GM21390 (cell line): ENCODE data around the gene PECR.
"Not testable (repeated sequence)": the region's sequence is repeated elsewhere in the genome, so short reads cannot be mapped to it uniquely, and the experiment has no call there.

Experiments
- ATAC-seq: cut with Tn5 transposase; IDR thresholded peaks from one replicate; pipeline ENCODE4 v1.9.1; 2021; ENCODE audit not compliant: unreplicated experiment

PECR gene

DNA sequence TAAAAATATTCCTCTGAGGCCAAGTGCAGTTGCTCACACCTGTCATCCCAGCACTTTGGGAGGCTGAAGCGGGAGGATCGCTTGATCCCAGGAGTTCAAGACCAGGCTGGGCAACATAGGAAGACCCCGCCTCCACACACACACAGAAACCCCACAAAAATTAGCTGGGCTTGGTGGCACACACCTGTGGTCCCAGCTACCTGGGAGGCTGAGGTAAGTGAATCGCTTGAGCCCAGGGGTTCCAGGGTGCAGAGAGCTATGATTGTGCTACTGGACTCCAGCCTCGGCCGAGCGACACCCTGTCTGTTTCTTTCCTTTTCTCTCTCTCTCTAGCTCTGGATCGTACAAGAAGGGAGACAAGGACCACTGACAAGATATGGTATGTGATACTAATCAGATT is 25.7 kb upstream of the PECR start:
- ATAC-seq = no peak

DNA sequence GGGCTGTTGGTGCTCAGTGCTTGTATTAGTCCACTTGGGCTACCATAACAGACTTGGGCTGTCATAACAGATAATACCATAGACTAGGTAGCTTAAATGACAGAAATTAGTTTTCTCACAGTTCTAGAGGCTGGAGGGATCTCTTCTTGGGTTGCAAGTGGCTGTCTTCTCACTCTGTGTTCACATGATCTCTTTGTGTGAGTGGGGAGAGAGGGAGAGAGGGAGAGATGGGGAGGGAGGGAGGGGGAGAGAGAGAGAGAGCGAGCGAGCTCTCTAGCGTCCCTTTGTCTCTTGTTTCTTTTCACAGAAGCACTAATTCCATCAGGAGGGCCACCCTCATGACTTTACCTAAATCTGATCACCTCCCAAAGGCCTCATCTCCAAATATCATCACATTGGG is 23.1 kb upstream of the PECR start:
- no peak for ATAC-seq

DNA sequence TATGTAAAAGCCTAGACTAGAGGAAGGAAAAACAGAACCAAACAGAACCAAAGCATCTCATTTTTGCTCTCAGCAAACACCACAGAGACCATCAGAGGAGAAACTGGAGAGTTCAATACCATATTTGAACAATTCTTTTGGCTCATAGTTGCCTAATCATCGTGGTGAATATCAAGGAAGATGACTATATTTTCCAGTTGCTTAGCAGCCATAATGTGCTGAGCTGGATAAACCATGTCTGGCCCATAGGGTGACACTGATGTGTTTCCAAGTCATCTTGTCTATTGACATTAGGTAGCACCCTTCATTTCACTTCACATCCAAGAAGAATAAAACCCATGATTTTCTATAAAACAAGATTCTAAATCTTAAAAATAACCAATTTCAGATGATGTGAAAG is 21.6 kb upstream of the PECR start:
- ATAC-seq = no peak

DNA sequence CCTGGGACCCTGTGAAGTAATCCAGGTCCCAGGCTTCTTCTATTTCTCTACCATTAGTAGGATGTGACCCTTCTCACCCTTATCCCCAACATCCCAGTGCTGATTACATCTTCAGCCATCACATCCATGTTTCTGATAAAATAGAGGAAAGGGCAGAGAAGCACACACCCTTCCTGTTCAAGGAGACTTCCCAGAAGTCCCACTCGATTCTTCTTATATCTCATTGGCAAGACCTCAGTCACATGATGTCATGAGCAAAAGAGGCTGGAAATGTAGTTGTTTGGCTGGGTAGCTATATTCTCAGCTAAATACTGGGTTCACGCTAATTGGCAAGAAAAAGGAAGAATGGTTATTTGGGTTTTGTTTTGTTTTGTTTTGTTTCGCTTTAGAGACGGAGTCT is 19.5 kb upstream of the PECR start:
- no peak for ATAC-seq

DNA sequence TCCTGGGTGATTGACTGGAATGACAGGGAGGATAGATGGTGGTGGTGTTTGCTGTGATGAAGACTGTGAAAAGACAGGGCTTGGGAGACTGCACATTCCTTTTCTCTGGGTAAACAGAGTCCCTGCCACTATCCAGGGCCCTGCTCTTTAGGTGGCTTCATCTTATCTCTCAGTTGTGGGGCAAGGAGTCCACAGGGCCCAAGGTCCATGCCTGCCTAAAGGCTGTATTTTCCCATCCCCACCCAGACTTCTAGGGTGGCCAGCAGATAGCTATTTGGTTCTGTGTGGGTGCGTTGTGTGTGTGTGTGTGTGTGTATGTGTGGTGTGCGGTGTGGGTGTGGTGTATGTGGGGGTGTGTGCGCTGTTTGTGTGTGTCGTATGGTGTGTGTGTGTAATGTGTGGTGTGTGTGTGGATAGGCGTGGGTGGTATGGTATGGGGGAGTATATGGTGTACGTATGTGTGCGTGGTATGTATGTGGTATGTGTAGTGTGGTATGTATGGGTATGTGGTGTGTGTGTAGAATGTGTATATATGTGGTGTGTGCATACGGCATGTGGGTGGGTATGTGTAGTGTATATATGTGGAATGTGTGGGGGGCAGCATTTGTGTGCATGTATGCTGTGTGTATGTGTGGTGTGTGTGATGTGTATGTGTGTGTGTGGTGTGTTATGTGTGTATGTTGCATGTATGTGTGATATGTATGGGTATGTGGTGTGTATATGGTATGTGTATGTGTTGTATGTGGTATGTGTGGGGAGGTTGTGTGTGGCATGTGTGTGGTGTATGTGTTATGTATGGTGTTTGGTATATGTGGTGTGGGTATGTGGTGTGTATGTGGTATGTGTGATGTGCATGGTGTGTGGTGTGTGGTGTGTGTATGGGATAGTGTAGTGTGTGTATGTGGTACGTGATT is 17.1 kb upstream of the PECR start:
- ATAC-seq = no peak

DNA sequence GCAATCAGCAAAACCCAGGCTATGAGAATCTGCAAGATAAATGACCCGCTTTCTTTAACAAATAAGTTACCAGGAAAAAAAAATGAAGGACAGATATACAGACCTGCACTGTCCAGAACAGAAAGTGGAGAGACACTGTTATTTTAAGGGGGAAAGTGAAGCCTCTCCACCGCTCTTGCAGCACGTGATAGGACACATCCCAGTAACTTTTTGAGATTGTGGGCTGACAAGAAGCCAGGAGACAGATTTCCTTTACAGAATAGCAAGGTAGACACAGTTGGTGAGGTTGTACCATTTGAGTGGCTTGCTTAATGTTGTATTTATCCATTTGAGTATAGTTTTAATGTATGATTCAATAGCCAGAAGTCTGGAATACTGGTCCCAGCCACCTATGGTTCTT is 13.1 kb upstream of the PECR start:
- ATAC-seq = no peak

DNA sequence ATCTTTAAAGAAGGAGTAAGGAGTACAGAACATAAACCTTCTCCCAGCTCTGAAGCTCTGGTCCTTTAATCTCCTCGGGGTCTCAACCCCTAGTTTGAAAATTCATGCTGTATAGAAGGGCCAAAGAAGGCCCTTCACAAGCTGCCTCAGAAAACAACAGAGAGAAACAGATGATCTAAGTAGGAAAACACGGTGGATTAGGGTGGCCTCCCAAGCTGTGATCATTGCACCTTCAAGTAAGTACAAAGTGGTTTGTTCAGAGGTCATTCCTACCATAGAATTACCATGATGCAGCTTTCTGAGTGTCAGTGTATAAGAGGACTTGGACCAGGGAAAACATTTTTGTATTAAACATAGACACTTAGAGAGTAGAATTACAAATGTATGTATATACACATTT is 11.0 kb upstream of the PECR start:
- no peak for ATAC-seq

DNA sequence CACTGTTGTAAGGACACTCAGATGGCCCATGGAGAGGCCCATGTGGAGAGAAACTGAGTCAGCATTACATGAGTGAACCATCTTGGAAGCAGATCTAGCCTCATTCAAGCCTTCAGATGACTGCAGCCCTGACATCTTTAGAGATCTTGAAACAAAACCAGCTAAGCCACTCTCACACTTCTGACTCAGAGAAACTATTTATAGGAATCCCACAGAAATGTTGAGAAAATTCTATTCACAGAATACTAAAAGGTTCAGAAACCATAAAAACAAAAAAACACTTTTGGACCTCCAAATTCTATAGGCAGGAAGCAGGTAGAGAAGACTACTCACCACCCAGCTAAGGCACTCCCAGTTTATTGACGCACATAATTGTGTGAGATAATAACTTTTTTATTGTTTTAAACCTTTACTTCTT is 8.8 kb upstream of the PECR start:
- peak; percentile 74 for ATAC-seq

DNA sequence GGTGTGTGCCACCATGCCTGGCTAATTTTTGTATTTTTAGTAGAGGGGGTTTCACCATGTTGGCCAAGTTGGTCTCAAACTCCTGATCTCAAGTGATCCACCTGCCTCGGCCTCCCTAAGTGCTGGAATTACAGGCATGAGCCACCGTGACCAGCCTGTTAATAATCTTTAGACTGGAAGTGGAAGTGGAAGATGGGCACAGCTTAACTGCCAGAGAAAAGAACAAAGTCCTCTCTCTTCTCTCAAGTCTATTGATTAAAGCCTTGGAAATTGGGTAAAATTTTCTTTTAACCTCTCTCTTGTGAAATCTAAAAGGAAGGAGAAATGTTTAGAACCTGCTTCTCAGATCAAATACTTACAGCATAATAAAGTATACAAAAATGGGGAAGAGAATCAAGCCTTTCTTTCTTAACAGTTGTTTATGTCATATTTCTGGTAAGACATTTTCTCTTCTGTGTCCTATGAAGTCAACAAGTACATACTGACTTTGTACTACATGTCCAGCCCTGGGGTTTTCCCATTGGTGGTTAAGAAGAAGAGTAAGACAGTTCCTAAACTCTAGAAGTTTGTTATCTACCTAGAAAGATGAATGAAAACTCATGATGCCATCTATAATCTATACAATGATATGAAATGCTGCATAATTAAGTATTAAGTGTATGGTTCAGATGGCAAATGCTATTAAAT is 4.7 kb upstream of the PECR start:
- ATAC-seq = no peak

DNA sequence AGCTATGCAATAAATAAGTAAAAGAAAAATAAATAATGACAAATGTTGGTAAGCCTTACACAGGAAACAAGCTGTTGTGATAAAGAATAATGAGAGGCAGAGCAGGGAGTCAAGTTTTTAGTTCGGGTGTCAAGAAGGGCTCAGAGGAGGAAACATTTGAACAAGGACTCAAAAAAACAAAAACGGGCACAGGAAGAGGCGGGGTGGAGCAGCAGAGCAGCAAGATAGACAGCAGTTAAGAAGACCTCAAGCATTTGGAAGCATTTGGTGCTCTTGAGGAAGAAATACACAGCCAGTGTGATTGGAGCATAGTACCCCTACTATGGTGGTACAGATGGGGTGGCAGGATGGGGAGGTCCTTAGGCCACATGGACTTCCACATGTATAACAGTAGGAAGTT is 2.9 kb upstream of the PECR start:
- ATAC-seq = no peak

DNA sequence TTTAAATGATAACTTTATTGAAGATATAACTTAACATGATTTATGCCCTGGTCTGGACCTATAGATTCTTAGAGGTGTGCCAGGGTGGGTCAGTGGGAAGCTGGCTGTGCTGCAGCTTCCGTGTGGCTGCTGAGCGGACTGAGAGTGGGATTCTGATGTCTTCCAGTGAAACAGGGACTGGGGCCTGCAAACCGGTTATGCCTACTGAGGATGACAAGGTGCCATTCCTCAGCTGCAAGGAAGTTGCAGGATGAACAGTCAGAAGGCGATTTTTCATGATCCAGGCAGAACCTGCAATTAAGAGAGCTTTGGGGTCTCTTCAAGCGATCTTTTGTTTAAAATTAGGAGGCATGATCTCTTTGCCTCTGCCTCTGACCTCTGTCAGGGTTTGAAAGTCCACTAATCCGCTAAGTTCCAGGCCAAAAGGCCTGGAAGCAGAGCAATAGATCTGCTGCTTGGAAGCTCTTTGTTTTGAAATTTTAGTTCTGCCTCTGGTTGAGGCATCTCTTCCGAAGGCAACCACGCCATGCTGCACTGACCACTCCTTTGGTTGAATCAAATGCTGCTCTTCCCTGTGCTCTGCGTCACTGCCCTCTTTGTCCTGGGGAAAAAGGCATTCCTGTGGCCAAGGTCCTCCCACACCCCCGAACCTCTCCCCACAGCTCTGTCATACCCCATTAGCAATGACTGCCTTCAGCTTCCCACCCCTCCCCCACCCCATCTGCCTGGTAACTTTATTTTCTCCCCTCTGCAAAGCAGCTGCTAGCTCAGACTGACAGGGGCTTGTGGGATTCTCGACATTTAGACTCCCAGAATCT is 2.1 kb upstream of the PECR start:
- no peak for ATAC-seq

DNA sequence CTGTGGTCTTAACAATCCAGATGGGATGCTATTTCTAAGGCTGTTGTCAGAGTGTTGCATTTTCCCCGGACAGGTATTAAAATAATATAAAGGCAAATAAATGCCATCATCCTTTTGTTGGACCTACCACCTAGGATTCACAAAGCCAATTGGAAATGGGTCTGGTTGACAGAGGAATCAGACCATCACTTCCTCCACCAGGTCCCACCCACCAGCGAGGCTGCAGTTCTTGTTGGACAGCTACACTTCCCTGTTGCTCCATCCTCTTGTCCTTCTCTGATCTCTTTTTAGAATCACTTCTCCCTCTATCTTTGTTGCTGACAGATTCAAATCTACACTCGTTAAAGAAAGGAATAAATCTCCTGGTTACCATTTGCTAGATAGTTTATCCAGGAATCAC is 1.2 kb upstream of the PECR start:
- no peak for ATAC-seq

DNA sequence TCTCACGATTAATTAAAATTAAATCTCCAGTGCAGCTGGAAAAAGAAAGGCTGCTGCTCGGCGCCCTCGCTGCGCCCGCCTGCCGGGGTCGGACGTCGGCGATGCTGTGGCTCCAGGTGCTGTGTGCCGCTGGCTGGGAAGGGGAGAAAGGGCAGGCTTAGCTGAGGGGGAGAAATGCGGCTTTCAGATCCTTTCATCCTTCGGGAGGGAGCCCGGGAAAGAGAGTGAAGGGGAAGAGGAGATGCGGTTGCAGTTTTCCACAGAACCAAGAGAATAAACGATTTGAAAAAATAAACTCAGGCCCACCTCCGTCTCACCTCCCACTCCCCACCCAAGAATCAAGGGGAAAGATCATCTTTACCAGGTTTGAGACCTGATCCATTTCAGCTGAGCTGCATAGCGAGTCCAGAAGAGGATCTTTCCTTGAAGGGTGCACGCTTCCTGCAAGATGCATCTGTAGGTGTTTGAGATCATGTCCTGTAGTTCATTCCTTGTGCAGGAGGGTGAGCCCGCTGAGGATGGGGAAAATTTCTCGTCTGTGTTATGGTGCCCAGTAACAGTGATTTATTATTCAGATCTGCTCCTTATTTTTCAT is 605 bp upstream of the PECR start:
- peak; percentile 24 for ATAC-seq

DNA sequence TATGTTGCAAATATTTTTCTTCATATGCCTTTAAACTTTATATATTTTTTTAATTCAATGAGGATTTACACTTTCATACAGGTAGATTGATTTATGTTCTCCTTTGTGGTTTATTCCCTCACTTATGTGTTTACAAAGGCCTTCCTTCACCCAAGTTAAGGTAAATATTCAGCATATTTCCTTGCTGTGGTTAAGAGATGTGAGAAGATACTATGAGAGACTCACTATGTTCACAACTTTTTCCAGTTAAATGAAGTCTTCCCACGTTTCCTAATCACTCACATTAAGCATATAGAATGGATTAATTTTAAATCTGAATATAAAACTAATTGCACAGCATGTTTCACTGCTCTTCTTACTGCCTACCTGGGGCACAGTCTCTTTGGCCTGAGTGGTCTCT is 597 bp downstream of the PECR start:
- ATAC-seq = no peak

DNA sequence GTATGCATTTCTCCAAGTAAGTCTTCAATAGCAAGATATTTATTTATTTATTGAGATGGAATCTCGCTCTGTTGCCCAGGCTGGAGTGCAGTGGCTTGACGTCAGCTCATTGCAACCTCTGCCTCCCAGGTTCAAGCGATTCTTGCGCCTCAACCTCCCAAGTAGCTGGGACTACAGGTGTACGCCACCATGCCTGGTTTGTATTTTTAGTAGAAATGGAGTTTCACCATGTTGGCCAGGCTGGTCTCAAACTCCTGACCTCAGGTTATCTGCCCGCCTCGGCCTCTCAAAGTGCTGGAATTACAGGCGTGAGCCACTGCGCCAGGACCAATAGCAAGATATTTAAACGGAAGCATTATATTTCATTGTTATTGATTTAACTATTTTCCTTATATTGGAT is 1.6 kb downstream of the PECR start:
- ATAC-seq = not testable (repeated sequence)

DNA sequence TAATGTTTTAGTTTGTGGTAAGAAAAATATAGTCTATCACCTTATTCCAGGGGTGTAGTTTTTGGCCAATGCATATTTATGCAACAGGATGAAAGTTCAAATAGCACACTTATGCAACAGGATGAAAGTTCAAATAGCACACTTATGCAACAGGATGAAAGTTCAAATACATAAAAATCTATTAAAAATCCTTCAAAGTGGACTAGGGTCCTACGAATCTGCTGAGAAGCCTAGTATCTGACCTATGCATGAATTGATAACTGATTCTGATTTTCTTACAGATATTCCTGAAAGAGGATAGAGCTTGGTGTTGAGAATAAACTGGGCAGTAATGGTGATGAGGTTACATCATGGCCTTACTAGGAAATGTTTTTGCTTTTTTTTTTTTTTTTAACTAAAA is 2.8 kb downstream of the PECR start:
- no peak for ATAC-seq

DNA sequence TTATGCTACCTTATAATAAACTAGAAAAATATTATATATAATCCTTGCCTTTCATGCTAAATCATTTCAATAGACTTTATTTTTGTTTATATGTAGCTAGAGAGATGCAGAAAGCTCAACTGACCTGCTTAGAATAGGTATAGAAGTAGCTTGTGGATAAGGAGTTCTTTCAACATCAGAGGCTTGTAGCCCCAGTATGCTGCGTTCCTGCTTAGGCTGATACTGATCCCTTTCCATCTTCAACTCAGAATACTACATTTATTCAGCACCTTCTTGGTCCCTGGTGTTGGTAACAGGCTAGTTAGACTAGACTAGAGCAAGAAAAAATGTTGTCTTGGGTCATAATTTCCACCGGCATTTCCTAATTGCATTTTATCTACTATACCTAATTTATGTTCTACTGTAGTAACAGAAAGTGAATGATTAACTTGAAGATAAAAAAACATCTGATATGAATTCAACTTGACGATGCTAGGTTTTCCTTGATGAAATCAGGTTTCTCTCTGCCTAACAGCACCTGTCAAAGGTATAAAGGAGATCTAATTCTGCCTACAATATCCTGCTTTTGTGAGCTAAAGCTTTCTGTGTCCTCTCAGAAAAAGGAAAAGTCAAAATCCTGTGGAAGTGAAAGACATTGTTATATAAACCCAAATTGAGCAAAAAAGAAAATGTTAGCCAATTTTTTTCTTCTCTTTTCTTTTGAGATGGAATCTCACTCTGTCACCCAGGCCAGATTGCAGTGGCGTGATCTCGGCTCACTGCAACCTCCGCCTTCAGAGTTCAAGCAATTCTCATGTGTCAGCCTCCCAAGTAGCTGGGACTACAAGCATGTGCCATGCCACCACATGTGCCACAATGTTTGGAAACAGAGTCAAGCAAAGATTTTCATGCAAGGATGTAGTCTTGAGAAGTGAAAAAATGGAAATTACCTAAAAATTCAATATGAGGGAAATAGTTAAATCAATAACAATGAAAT is 5.8 kb downstream of the PECR start:
- no peak for ATAC-seq

DNA sequence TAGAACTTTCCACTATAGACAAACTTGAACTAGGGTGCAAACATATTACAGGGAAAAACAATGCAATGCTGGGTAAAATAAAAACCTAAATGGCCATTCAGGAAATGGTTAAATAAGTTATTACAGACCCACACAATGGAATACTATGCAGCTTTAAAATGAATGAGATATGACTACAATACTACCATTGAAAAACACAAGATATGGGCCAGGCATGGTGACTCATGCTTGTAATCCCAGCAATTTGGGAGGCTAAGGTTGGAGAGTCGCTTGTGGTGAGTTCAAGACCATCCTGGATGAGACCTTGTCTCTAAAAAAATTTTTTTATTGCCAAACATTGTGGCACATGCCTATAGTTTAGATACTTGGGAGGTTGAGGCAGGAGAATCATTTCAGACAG is 6.8 kb downstream of the PECR start:
- no peak for ATAC-seq

DNA sequence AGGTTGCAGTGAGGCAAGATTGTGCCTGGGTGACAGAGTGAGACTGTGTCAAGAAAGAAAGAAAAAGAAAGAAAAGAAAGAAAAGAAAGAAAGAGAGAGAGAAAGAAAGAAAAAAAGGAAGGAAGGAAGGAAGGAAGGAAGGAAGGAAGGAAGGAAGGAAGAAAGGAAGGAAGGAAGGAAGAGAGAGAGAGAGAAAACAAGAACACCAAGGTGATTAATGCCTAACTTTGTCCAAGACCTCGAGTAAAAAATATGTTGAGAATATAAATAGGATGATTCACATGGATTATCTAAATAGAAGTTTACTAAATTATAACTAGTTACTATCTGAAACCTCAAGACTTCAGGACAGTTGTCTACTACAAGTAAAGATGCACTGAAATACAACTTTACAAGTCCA is 7.2 kb downstream of the PECR start:
- ATAC-seq = no peak

DNA sequence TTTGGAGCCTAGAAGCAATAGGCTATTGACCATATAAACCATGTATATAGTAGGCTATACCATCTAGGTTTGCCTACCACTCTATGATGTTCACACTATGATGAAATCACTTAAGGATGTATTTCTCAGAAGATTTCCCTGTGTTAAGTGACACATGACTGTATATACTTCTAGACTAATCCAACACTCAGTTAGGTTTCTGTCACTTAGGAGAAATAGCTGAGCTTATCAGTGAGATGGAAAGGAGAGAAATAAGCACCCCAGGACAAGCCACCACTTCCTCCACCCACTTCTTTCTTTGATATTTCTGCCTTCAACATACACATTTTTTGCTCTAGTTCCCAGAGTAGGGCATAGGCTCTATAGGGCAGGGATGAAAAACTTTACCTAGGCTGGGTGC is 7.8 kb downstream of the PECR start:
- no peak for ATAC-seq
